ENCODE results near the gene CARD10. TPM values are rescaled to one million over a fixed set of nuclear protein-coding genes. Genes with fewer than 3 reads are reported as not detected.

The CARD10 gene, protein sequence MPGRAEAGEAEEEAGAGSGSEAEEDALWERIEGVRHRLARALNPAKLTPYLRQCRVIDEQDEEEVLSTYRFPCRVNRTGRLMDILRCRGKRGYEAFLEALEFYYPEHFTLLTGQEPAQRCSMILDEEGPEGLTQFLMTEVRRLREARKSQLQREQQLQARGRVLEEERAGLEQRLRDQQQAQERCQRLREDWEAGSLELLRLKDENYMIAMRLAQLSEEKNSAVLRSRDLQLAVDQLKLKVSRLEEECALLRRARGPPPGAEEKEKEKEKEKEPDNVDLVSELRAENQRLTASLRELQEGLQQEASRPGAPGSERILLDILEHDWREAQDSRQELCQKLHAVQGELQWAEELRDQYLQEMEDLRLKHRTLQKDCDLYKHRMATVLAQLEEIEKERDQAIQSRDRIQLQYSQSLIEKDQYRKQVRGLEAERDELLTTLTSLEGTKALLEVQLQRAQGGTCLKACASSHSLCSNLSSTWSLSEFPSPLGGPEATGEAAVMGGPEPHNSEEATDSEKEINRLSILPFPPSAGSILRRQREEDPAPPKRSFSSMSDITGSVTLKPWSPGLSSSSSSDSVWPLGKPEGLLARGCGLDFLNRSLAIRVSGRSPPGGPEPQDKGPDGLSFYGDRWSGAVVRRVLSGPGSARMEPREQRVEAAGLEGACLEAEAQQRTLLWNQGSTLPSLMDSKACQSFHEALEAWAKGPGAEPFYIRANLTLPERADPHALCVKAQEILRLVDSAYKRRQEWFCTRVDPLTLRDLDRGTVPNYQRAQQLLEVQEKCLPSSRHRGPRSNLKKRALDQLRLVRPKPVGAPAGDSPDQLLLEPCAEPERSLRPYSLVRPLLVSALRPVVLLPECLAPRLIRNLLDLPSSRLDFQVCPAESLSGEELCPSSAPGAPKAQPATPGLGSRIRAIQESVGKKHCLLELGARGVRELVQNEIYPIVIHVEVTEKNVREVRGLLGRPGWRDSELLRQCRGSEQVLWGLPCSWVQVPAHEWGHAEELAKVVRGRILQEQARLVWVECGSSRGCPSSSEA
- 6.0 TPM for total RNA-seq

DNA sequence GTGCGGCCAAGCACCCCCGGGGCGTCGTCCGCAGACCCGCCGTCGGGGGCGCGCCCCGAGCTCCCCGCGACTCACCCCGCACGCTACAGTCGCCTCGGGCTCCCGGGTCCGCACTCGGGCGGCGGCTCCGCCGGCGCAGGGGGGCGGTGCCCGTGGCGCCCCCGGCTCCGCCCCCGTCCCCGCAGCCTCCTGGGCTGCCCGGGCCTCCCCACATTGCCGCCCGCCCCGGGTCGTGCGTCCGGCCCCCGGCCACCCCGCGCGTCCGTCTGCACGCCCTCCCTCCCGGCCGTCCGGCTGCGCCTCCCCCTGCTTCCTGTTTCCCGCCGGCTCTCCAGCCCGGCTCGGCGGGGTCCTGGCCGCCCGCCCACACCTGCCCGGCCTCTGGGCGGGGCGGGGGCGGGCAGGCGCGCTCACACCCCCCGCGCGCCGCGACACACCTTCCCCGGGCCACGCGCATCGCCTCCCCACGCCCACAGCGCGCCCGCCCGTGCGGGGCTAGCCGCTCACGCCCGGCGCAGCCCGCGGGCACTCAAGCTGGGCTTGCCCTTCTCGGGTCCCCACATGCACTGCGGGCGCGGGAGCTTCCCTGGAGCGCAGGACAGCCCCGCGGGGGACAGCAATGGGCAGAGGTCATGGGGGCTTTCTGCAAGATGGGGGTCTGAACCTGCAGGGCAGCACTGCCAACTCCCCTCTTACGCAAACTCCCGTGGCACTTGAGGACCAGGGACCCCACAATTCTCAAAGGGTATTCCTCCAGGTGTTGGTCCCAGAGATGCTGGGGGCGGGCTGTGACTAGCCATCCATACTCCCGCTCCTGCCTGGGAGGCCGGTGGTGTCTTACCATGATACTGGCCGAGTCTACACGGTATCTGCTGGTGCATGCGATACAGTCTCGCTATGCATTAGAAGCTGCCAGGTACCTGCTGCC lies at the start of gene CARD10:
CARD10 (minus strand) TSS at position 148 of the 928 bp plus-strand sequence. CDS start 215 bp downstream, outside the sequence.

DNA sequence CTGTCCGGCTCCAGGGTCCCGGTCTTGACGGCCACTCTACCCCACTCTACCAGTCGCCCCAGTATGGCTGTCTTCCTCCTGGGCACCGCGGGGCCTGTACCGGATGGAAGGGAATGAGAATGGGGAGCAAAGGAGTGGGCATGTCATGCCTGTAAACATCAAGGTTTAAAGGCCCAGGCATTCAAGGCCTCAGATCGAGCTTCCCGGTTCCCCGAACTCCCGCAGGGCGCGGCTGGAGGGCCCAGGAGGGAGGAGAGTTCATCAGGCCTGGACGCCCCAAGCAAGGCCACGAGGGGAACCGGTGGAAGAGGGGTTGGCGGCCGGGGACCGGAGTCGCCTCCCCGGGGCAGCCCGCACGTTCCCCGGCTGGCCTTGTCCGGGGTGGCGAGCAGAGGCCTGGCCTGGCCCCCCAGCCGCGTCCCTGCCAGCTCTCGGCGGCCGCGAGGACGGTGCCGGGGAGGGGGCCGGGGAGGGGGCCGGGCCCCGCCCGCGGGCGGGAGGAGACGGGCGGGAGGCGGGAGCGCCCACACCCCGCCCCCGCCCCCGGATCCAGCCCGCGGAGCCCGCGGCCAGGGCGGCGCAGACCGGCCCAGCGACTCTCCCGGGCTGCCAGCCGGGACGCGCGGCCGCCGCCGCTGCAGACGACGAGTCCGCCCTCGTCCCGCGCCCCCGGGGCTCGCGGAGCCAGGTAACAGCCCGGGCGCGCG lies 40.8 kb upstream of the CARD10 start, which contains the start of gene CDC42EP1:
CDC42EP1 (plus strand) TSS at position 580 of the 707 bp plus-strand sequence. CDS start 5,870 bp downstream, outside the sequence.

DNA sequence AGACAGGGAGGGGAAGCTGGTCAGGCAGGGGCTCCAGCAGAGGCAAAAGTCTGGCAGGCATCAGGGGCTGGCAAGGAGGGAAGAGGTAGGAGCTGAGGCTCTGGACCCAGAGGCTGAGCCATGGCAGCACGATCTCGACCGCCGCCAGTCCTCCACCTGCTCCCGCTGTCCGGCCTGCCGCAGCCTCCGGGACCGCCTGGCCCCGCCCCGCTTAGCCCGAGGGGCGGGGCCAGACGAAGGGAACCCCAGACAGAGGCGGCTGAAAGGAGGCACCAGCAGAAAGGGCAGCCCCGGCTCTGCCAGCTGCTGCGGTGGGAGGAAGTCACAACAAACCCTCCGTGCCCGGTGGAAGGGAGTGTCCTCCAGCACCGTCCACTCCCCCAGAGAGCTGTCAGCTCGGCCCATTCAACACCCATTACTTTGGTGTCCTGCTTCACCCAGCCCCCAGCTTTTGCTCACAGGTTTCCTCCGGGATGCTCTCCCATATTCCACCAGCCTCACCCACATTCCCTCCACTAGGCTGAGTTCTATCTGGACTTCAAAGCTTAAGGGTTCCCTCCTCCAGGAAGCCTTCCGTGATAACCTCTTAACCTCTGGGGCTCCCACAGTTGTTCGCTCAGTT lies 32.9 kb downstream of the CARD10 start, which contains the start of gene MFNG:
MFNG (minus strand) TSS at position 161 of the 622 bp plus-strand sequence. CDS start 207 bp downstream, outside the sequence.

Other genes starting within 250 kb of the CARD10 start
- gene CYTH4, start 236.9 kb downstream of the CARD10 start, total RNA-seq: 9.8 TPM
- 7.0 TPM for gene ELFN2, start 91.9 kb downstream of the CARD10 start, total RNA-seq
- gene MFNG, start 33.0 kb downstream of the CARD10 start, total RNA-seq: 22.3 TPM
- 19.0 TPM for gene CDC42EP1, start 41.1 kb upstream of the CARD10 start, total RNA-seq
- gene LGALS2, start 60.7 kb upstream of the CARD10 start, total RNA-seq: 2.0 TPM
- gene GGA1, start 89.4 kb upstream of the CARD10 start, total RNA-seq: 54.9 TPM
- gene SH3BP1, start 120.3 kb upstream of the CARD10 start, total RNA-seq: 7.3 TPM
- 24.4 TPM for gene PDXP, start 139.3 kb upstream of the CARD10 start, total RNA-seq
- 510 TPM for gene LGALS1, start 156.2 kb upstream of the CARD10 start, total RNA-seq
- gene NOL12, start 166.9 kb upstream of the CARD10 start, total RNA-seq: 24.6 TPM
- 83.3 TPM for gene TRIOBP, start 177.6 kb upstream of the CARD10 start, total RNA-seq

Data from camera-type eye (tissue), 1 donor.